GM18511 (cell line): ENCODE results near the gene NFKB2.

Experiments used
- ATAC-seq: cut with Tn5 transposase; IDR thresholded peaks from one replicate; pipeline ENCODE4 v1.9.1; 2021; ENCODE audit warnings: mild to moderate bottlenecking, moderate library complexity; ENCODE audit not compliant: unreplicated experiment

Gene NFKB2

GRCh38 chr10:102420714-102421506 is 25.4 kb downstream of the NFKB2 start, which contains the start of gene FBXL15:
TSS of gene FBXL15 (plus strand) at chr10:102420836. CDS start at chr10:102421130, 294 bp downstream.
- ATAC-seq, result peak; percentile 72

- ATAC-seq, result no peak
Measured at GRCh38 chr10:102421507-102421756, 25.9 kb downstream of the NFKB2 start.

GRCh38 chr10:102421757-102422512 is 26.4 kb downstream of the NFKB2 start:
- peak; percentile 6 for ATAC-seq

- ATAC-seq, result peak; percentile 47
Measured at GRCh38 chr10:102422545-102423129, 27.1 kb downstream of the NFKB2 start.

GRCh38 chr10:102423372-102423968 is 28.0 kb downstream of the NFKB2 start:
- no peak for ATAC-seq

- no peak for ATAC-seq
Measured at GRCh38 chr10:102424145-102424544, 28.6 kb downstream of the NFKB2 start.

GRCh38 chr10:102424916-102425315 is 29.4 kb downstream of the NFKB2 start:
- ATAC-seq, result no peak

- no peak for ATAC-seq
Measured at GRCh38 chr10:102425444-102425843, 29.9 kb downstream of the NFKB2 start.

GRCh38 chr10:102426803-102427287 is 31.3 kb downstream of the NFKB2 start:
- no peak for ATAC-seq

GRCh38 chr10:102429468-102429867 is 34.0 kb downstream of the NFKB2 start:
- no peak for ATAC-seq

GRCh38 chr10:102431452-102432124 is 36.1 kb downstream of the NFKB2 start:
- ATAC-seq, result no peak

GRCh38 chr10:102432162-102432950 is 36.9 kb downstream of the NFKB2 start, which contains the start of gene CUEDC2:
TSS of gene CUEDC2 (minus strand) at chr10:102432574. CDS start at chr10:102425188, 7,386 bp downstream.
- ATAC-seq, result peak; percentile 79

- no peak for ATAC-seq
Measured at GRCh38 chr10:102433619-102434046, 38.1 kb downstream of the NFKB2 start.

GRCh38 chr10:102434394-102435132 is 39.1 kb downstream of the NFKB2 start:
- ATAC-seq, result no peak

- ATAC-seq, result no peak
Measured at GRCh38 chr10:102435133-102435497, 39.6 kb downstream of the NFKB2 start.

- no peak for ATAC-seq
Measured at GRCh38 chr10:102435529-102436233, 40.2 kb downstream of the NFKB2 start.

- no peak for ATAC-seq
Measured at GRCh38 chr10:102436312-102436711, 40.8 kb downstream of the NFKB2 start.

- no peak for ATAC-seq
Measured at GRCh38 chr10:102437515-102437914, 42.0 kb downstream of the NFKB2 start.

GRCh38 chr10:102438374-102438773 is 42.9 kb downstream of the NFKB2 start:
- ATAC-seq, result no peak
